IMR-90 (cell line): ENCODE measurements around the gene CNTN4. TPM values are rescaled to one million over a fixed set of nuclear protein-coding genes. Genes with fewer than 3 reads are reported as not detected.

Source experiments
- ATAC-seq: fragments of 200-7000 bp; cut with Tn5 transposase; 2 replicates; pipeline ENCODE4 v1.9.1; 2020; ENCODE audit warnings: low read depth, mild to moderate bottlenecking, moderate library complexity
- BruUV-seq: library from RNA; stranded (reverse); fragments of 400-500 nt; replicated peaks from 2 replicates; lab custom pipeline; 2021; lab: Mats Ljungman, UMichigan
- CTCF ChIA-PET: fragments of 300-600 bp; formaldehyde crosslinking; extraction: SDS; loops from one replicate; lab custom pipeline; 2021; ENCODE audit warnings: antibody characterized with exemption; lab: Yijun Ruan, JAX
- POLR2A ChIA-PET: fragments of 300-600 bp; sonication (Branson Sonifier 250); formaldehyde crosslinking; loops from one replicate; lab custom pipeline; 2022; ENCODE audit warnings: antibody characterized with exemption; ENCODE audit not compliant: unreplicated experiment; lab: Charles Lee
- DNase-seq: peaks from one replicate; pipeline ENCODE4 v3.0.0; 2013
- H2AFZ ChIP-seq: replicated peaks from 2 replicates; pipeline ENCODE3; 2013; ENCODE audit warnings: low read length, mild to moderate bottlenecking; ENCODE audit not compliant: poor library complexity
- H2AK5ac ChIP-seq: 2 replicates; pipeline ENCODE4 v1.6.1; 2013; ENCODE audit warnings: low read depth, low read length, inconsistent platforms
- H2AK9ac ChIP-seq: replicated peaks from 2 replicates; pipeline ENCODE3; 2013; ENCODE audit warnings: mild to moderate bottlenecking, low read depth, low read length, moderate library complexity; ENCODE audit not compliant: poor library complexity
- H2BK120ac ChIP-seq: 2 replicates; pipeline ENCODE4 v1.6.1; 2013; ENCODE audit warnings: low read depth, low read length, inconsistent platforms
- H2BK15ac ChIP-seq: 3 replicates; pipeline ENCODE4 v1.6.1; 2013; ENCODE audit warnings: low read depth, low read length, inconsistent platforms
- H2BK20ac ChIP-seq: 2 replicates; pipeline ENCODE4 v1.6.1; 2013; ENCODE audit warnings: low read depth, mild to moderate bottlenecking, inconsistent platforms, low read length, moderate library complexity
- H2BK5ac ChIP-seq: 2 replicates; pipeline ENCODE4 v1.6.1; 2013; ENCODE audit warnings: mild to moderate bottlenecking, low read depth, low read length, inconsistent platforms; ENCODE audit not compliant: poor library complexity, severe bottlenecking
- H3K14ac ChIP-seq: replicated peaks from 2 replicates; pipeline ENCODE4 v1.6.1; 2013; ENCODE audit warnings: low read depth, low read length, inconsistent platforms
- H3K18ac ChIP-seq: 2 replicates; pipeline ENCODE4 v1.6.1; 2013; ENCODE audit warnings: low read depth, low read length, control low read depth
- H3K23ac ChIP-seq: 2 replicates; pipeline ENCODE4 v1.6.1; 2013; ENCODE audit warnings: low read depth, low read length, inconsistent platforms
- H3K27ac ChIP-seq: 2 replicates; pipeline ENCODE4 v1.5.1; 2013; ENCODE audit warnings: mild to moderate bottlenecking, control low read depth, low read length; ENCODE audit not compliant: insufficient read depth
- H3K27me3 ChIP-seq: 2 replicates; pipeline ENCODE4 v1.6.1; 2013; ENCODE audit warnings: low read length; ENCODE audit not compliant: control insufficient read depth, insufficient read depth
- H3K36me3 ChIP-seq: 2 replicates; pipeline ENCODE4 v1.6.1; 2013; ENCODE audit warnings: low read length, mixed read lengths; ENCODE audit not compliant: control insufficient read depth, insufficient read depth
- H3K4ac ChIP-seq: 2 replicates; pipeline ENCODE4 v1.6.1; 2013; ENCODE audit warnings: low read depth, low read length, inconsistent platforms
- H3K4me1 ChIP-seq: 2 replicates; pipeline ENCODE4 v1.6.1; 2013; ENCODE audit warnings: low read length, mixed read lengths; ENCODE audit not compliant: control insufficient read depth, insufficient read depth
- H3K4me2 ChIP-seq: 2 replicates; pipeline ENCODE4 v1.6.1; 2013; ENCODE audit warnings: low read depth, mild to moderate bottlenecking, control low read depth, low read length, moderate library complexity
- H3K4me3 ChIP-seq: 2 replicates; pipeline ENCODE4 v1.5.1; 2013; ENCODE audit warnings: low read depth, mild to moderate bottlenecking, control low read depth, low read length, moderate library complexity; ENCODE audit not compliant: insufficient read depth
- H3K56ac ChIP-seq: 2 replicates; pipeline ENCODE4 v1.6.1; 2013; ENCODE audit warnings: low read length, inconsistent platforms; ENCODE audit not compliant: insufficient read depth; ENCODE audit errors: extremely low read depth
- H3K79me1 ChIP-seq, 2 experiments: 2 replicates each; pipeline ENCODE4 v1.6.1; 2013; ENCODE audit warnings: low read length in 2 of 2, inconsistent platforms in 1 of 2, low read depth in 1 of 2
- H3K9ac ChIP-seq: 2 replicates; pipeline ENCODE4 v1.6.1; 2013; ENCODE audit warnings: low read depth, low read length, control low read depth
- H3K9me1 ChIP-seq: 2 replicates; pipeline ENCODE4 v1.6.1; 2013; ENCODE audit warnings: low read length, inconsistent platforms; ENCODE audit not compliant: insufficient read depth
- H3K9me3 ChIP-seq: 2 replicates; pipeline ENCODE4 v1.6.1; 2013; ENCODE audit warnings: low read length; ENCODE audit not compliant: control insufficient read depth, insufficient read depth
- H4K20me1 ChIP-seq: 2 replicates; pipeline ENCODE4 v1.6.1; 2013; ENCODE audit warnings: low read length, inconsistent platforms; ENCODE audit not compliant: insufficient read depth
- H4K5ac ChIP-seq: 2 replicates; pipeline ENCODE4 v1.6.1; 2013; ENCODE audit warnings: mild to moderate bottlenecking, low read depth, low read length, control low read depth
- H4K8ac ChIP-seq, 2 experiments: 2 replicates each; pipeline ENCODE4 v1.6.1; 2013; ENCODE audit warnings: low read depth in 2 of 2, low read length in 2 of 2, control low read depth in 1 of 2, inconsistent platforms in 1 of 2
- H4K91ac ChIP-seq: 2 replicates; pipeline ENCODE4 v1.6.1; 2013; ENCODE audit warnings: low read depth, low read length, inconsistent platforms; ENCODE audit not compliant: insufficient read depth
- BHLHE40 ChIP-seq: fragments of 150-350 bp; IDR thresholded peaks from 2 replicates; pipeline ENCODE4 v1.6.1; 2016; ENCODE audit warnings: mild to moderate bottlenecking, low read depth, low read length
- CEBPB ChIP-seq: IDR thresholded peaks from 2 replicates; pipeline ENCODE4 v1.6.1; 2012; ENCODE audit warnings: low read depth, low read length, improper control_type of control experiment
- CHD1 ChIP-seq: IDR thresholded peaks from 2 replicates; pipeline ENCODE4 v1.6.1; 2012; ENCODE audit warnings: low read depth, low read length, improper control_type of control experiment
- CTCF ChIP-seq: conservative IDR thresholded peaks from 2 replicates; pipeline ENCODE4 v1.5.1; 2012; ENCODE audit warnings: mild to moderate bottlenecking, low read depth, low read length, improper control_type of control experiment
- ELK1 ChIP-seq: fragments of 150-350 bp; IDR thresholded peaks from 2 replicates; pipeline ENCODE4 v1.6.1; 2016; ENCODE audit warnings: low read depth, mild to moderate bottlenecking, low read length, moderate library complexity, borderline replicate concordance
- FOS ChIP-seq: fragments of 150-350 bp; IDR thresholded peaks from 2 replicates; pipeline ENCODE4 v1.6.1; 2016; ENCODE audit warnings: low read depth, low read length
- MAFK ChIP-seq: IDR thresholded peaks from 2 replicates; pipeline ENCODE4 v1.6.1; 2012; ENCODE audit warnings: low read depth, low read length, improper control_type of control experiment
- MAZ ChIP-seq: IDR thresholded peaks from 2 replicates; pipeline ENCODE4 v1.6.1; 2012; ENCODE audit warnings: low read depth, mild to moderate bottlenecking, low read length, improper control_type of control experiment, moderate library complexity, borderline replicate concordance
- MXI1 ChIP-seq: IDR thresholded peaks from 2 replicates; pipeline ENCODE4 v1.6.1; 2012; ENCODE audit warnings: low read depth, mild to moderate bottlenecking, low read length, moderate library complexity, borderline replicate concordance
- NFE2L2 ChIP-seq: fragments of 150-350 bp; IDR thresholded peaks from 2 replicates; pipeline ENCODE4 v1.6.1; 2016; ENCODE audit warnings: low read depth, mild to moderate bottlenecking, low read length
- POLR2A ChIP-seq: IDR thresholded peaks from 2 replicates; pipeline ENCODE4 v1.6.1; 2012; ENCODE audit warnings: mild to moderate bottlenecking, low read depth, low read length
- RAD21 ChIP-seq: IDR thresholded peaks from 2 replicates; pipeline ENCODE4 v1.6.1; 2012; ENCODE audit warnings: low read length, improper control_type of control experiment
- RFX5 ChIP-seq: IDR thresholded peaks from 2 replicates; pipeline ENCODE4 v1.8.0; 2012; ENCODE audit warnings: low read depth, mild to moderate bottlenecking, low read length, moderate library complexity
- SMC3 ChIP-seq: fragments of 150-350 bp; IDR thresholded peaks from 2 replicates; pipeline ENCODE4 v1.6.1; 2016; ENCODE audit warnings: low read depth, mild to moderate bottlenecking, antibody characterized with exemption, low read length, moderate library complexity
- USF2 ChIP-seq: fragments of 150-350 bp; IDR thresholded peaks from 2 replicates; pipeline ENCODE4 v1.6.1; 2017; ENCODE audit warnings: mild to moderate bottlenecking, antibody characterized with exemption, low read length, low read depth
- WGBS, 2 experiments: methylation state at CpG; one replicate each; pipeline versions ENCODE4 v1.1.5 to v1.1.7; 2013; ENCODE audit warnings: missing lambda C conversion rate in 2 of 2; ENCODE audit not compliant: insufficient read length in 1 of 2; ENCODE audit errors: extremely low coverage in 2 of 2; 5-methylcytosine and 5-hydroxymethylcytosine counted together
- dilution Hi-C: fragments of 300-500 bp; cut with HindIII; formaldehyde crosslinking; loops from one replicate; pipeline ENCODE4 v1.14.3; 2018; ENCODE audit warnings: low sequenced_read_pairs; ENCODE audit not compliant: unreplicated experiment
- in situ Hi-C: fragments of 300-500 bp; cut with MboI; formaldehyde crosslinking; loops from 3 replicates; pipeline ENCODE4 v1.14.3; 2019; ENCODE audit warnings: low sequenced_read_pairs, inconsistent platforms, mixed read lengths
- intact Hi-C: fragments of 100-400 bp; cut with micrococcal nuclease; formaldehyde crosslinking; loops from 2 replicates; pipeline ENCODE4 v1.10.0; 2022
- polyA plus RNA-seq, 3 experiments: library from polyadenylated mRNA; depleted of rRNA; stranded (reverse); fragments of >200 nt; gene quantifications; 2 replicates each; pipeline ENCODE4 v1.2.3, GENCODE V29; 2012; ENCODE audit warnings: low replicate concordance in 1 of 3
- total RNA-seq: library from RNA; depleted of rRNA; stranded (reverse); fragments of >200 nt; gene quantifications from 2 replicates; pipeline ENCODE4 v1.2.3, GENCODE V29; 2012

Gene CNTN4
- total and polyA plus RNA-seq, 2 of the 4 experiments (the other 2 are of a cell fraction) = under 0.01 TPM; not detected in 1

GRCh38 chr3:2198776-2199279, 100.2 kb downstream of the CNTN4 start:
- H2AK5ac ChIP-seq = no peak overlapping the region
- no peak overlapping the region for H4K8ac ChIP-seq
- no peak overlapping the region for H3K18ac ChIP-seq
- no peaks in the 10 kb centered on the region for H3K9me1 ChIP-seq
- no peaks in the 10 kb centered on the region for H3K27me3 ChIP-seq
- H2BK120ac ChIP-seq = no peak overlapping the region
- dilution Hi-C loops = no loop called here
- no peak overlapping the region for H2BK20ac ChIP-seq
- intact Hi-C loops = no loop called here
- 38% methylated on average over 1 of the region's 3 CpGs; no CpG with 5 or more reads in 1 of the 2 experiments for WGBS, 2 experiments
- H3K4me3 ChIP-seq = no peak overlapping the region
- H2BK15ac ChIP-seq = no peak overlapping the region
- in situ Hi-C loops = no loop called here
- H4K5ac ChIP-seq = no peak overlapping the region
- ATAC-seq (no peak), DNase-seq (no peak)
- H3K14ac ChIP-seq = no peak overlapping the region
- no peak overlapping the region for H2AK9ac ChIP-seq
- H4K20me1 ChIP-seq = no peaks in the 10 kb centered on the region
- H3K56ac ChIP-seq = no peak overlapping the region
- H3K9me3 ChIP-seq = peaks cover 2% of the 10 kb centered on the region; the same call in 1 of the 2 replicates
- H2BK5ac ChIP-seq = no peak overlapping the region
- no peaks in the 10 kb centered on the region for H3K36me3 ChIP-seq
- no peak overlapping the region for H3K4ac ChIP-seq
- H2AFZ ChIP-seq = no peak overlapping the region
- no peak overlapping the region for H3K23ac ChIP-seq
- H3K27ac ChIP-seq = no peak overlapping the region
- TF ChIP-seq MXI1 (no peak), BHLHE40 (no peak), POLR2A (no peak), SMC3 (no peak), MAFK (no peak), FOS (no peak), ELK1 (no peak), MAZ (no peak), CHD1 (no peak), RAD21 (no peak), RFX5 (no peak), CEBPB (no peak), NFE2L2 (no peak), CTCF (no peak), USF2 (no peak)
- H3K79me1 ChIP-seq = no peaks in the 10 kb centered on the region
- ChIA-PET POLR2A (interaction anchor here (0.5 kb wide), 1 partner anchor 210 kb away, joined by 5 read pairs; no protein-coding TSS in a partner anchor), CTCF (no interaction called here)
- no peak overlapping the region for H4K91ac ChIP-seq
- H3K9ac ChIP-seq = no peak overlapping the region
- H3K4me2 ChIP-seq = no peak overlapping the region
- no TSS peak for BruUV-seq
- H3K4me1 ChIP-seq = no peaks in the 10 kb centered on the region
